22Rv1 (cell line): ENCODE results near the gene LRRC31.

Experiments used
- H3K27ac ChIP-seq: fragments of 450-650 bp; 2 replicates; pipeline ENCODE4 v1.5.1; 2017
- ZFX ChIP-seq: fragments of 450-650 bp; IDR thresholded peaks from 2 replicates; pipeline ENCODE4 v1.6.1; 2017; ENCODE audit warnings: antibody characterized with exemption, borderline replicate concordance
- TF ChIP-seq, protein P1 (sequence below): fragments of 450-650 bp; IDR thresholded peaks from 2 replicates; pipeline ENCODE4 v1.5.1; 2017; ENCODE audit warnings: mild to moderate bottlenecking

The LRRC31 gene

DNA sequence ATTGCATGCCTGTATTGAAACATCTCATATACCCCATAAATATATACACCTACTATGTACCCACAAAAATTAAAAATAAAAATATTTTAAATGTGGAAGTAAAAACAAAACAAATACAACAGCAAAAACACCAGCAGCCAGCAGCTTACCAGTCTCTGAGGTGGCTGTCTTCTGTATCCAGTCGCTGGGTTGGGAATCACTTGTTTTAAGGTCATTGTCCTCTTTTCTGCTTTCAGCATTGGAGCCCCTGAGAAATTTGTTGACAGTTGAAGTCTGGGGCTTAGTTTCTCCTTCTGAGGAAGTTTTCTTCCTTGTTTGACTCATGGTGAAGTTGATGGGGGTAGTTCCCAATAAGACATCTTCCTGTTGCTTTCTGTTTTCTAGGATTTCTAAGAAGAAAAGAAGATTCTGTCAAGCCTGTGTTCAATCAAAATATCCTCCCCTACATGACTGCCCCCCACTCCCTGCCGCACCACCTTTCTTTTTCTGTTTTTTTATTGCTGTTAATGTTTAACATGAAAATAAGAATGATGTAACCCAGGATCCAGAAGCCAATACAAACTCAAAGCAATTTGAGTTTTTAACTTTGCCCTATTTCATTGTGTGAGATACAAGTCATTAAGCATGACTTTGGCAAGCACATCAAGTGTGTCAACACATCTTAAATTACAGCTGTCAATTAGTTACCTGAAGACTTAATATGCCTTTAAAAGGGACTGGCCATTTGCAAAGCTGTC is at the start of gene LRRC31:
Gene LRRC31 (minus strand): TSS at position 452 of the 737 bp plus-strand sequence. CDS start 128 bp downstream, at position 324.
- H3K27ac ChIP-seq: peak within 1 kb of the TSS; percentile 27; the same call in 1 of the 2 replicates
- TF ChIP-seq, protein P1, sequence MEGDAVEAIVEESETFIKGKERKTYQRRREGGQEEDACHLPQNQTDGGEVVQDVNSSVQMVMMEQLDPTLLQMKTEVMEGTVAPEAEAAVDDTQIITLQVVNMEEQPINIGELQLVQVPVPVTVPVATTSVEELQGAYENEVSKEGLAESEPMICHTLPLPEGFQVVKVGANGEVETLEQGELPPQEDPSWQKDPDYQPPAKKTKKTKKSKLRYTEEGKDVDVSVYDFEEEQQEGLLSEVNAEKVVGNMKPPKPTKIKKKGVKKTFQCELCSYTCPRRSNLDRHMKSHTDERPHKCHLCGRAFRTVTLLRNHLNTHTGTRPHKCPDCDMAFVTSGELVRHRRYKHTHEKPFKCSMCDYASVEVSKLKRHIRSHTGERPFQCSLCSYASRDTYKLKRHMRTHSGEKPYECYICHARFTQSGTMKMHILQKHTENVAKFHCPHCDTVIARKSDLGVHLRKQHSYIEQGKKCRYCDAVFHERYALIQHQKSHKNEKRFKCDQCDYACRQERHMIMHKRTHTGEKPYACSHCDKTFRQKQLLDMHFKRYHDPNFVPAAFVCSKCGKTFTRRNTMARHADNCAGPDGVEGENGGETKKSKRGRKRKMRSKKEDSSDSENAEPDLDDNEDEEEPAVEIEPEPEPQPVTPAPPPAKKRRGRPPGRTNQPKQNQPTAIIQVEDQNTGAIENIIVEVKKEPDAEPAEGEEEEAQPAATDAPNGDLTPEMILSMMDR: no peak
- no peak for TF ChIP-seq ZFX

DNA sequence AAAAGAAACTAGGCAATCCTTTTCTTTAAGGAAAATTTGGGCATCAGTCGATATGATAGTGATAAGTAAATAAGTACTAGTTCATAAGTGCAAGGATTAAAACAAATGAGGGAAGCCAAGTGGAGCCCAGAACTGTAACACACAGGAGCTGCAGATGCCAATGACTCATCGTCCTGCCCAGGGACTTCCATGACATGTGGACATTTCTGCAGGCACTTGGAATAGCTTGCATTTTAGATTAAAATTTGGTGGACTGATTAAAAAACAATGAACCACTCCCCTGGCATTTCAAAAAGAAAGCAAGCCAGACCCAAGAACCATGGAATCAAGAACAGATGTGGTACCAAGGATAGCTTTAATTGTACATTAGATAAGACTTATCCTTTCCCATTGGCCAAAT is 44.6 kb upstream of the LRRC31 start:
- TF ChIP-seq ZFX: no peak
- TF ChIP-seq, protein P1: no peak
- H3K27ac ChIP-seq: no peak overlapping the region

DNA sequence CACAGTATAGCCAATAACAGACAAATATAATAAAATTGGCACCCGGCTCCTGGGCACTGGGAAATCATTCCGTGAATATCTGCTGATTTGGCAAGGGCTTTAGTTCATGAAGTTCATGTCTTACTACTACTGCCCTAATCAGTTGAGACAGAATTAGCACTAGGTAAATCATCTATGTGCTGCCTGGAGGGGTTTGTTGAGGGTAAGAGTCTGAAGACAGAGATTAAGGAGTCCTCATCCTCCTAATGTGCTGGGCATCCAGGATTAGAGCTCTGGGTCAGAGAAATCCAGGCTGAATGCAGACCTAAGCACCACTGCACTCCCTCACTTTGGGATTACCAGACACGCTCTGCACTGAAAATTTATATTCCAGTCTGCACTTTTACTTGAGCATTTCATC is 43.6 kb upstream of the LRRC31 start:
- no peak overlapping the region for H3K27ac ChIP-seq
- TF ChIP-seq ZFX: no peak
- TF ChIP-seq, protein P1: no peak

DNA sequence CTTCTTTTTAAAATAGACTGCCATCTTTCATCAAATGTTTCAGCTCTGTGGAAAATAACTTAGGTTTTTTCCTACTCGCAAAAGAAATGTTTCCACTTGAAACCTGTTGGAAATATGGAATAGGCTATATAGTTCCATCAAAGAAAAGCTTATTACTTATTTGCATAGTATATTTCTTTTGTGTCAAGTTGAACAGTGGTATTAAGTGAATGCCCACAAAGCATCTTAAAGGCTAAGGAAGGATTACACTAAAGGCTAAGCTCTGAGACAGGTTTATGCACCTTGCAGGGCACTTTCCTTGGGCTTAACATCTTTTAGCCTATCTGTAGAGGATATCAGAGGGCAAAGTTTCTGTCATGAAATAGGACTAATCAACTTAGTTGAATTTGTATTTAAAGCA is 41.5 kb upstream of the LRRC31 start, which contains the start of gene SAMD7:
Gene SAMD7 (plus strand): TSS at position 301 of the 400 bp plus-strand sequence. CDS start 7,927 bp downstream, outside the sequence.
- TF ChIP-seq, protein P1: no peak
- TF ChIP-seq ZFX: no peak
- no peak within 1 kb of the TSS for H3K27ac ChIP-seq

DNA sequence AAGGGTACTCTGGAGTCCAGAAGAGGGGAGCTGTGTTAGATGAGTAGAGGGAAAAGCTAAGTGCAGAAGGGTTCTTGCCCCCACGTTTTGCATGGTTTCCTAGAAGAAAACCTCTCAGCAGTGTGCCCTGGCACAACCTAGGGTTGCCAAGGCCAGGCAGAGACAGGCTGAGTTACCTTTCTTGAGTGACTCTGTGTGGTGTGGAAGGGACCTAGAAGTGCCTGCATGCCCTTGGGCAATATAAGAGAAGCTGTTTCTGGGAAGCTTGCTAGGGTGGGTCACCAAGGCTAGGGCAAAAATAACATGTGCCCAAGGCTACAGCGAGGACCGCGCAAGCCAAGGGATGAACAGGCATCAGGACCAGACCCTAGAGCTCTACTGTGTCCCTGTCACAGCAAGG is 38.2 kb upstream of the LRRC31 start:
- H3K27ac ChIP-seq: no peak overlapping the region
- TF ChIP-seq ZFX: no peak
- TF ChIP-seq, protein P1: no peak

DNA sequence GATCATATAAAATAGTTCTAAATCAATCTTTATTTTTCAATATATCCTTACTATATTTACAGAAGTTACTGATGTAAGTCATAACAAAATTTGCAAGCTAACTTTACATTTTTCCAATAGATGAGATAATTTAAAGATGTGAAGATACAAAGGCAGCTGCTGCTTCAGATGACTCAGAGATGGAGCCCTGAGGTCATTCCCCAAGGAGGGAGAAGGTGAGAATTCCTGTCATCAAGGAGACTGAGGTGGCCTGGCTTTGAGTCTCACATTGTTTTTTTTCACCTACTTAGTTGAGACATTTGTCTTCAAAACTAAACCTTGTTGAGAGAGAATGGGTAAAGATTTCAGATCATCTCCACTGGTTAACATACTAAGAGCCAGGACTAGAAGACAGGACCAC is 37.7 kb upstream of the LRRC31 start:
- TF ChIP-seq ZFX: no peak
- TF ChIP-seq, protein P1: no peak
- H3K27ac ChIP-seq: no peak overlapping the region

DNA sequence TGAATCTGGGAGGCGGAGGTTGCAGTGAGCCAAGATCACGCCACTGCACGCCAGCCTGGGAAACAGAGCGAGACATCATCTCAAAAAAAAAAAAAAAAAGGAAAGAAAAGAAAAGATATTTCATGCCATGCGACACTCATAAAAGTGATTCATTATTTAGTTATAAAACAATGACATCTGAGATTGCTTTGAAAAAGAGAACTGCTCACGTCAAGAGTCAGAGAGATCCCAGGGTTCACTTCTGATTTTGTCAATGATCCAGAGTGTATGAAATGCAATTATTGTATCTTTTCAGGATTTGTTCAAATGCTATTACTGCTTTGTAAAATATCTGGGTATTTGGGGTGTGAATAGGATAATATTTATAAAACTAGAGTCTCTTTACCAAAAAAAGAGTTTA is 35.7 kb upstream of the LRRC31 start:
- no peak overlapping the region for H3K27ac ChIP-seq
- TF ChIP-seq, protein P1: no peak
- TF ChIP-seq ZFX: no peak
